HG03039 (cell line): ENCODE measurements around the gene GLCCI1.
A peak's percentile ranks its signal among the peaks of the same experiment; 100 is the strongest.
"Not testable (repeated sequence)": the region's sequence is repeated elsewhere in the genome, so short reads cannot be mapped to it uniquely, and the experiment has no call there.

ENCODE experiments used
- ATAC-seq: cut with Tn5 transposase; IDR thresholded peaks from one replicate; pipeline ENCODE4 v1.9.1; 2021; ENCODE audit warnings: mild to moderate bottlenecking, moderate library complexity; ENCODE audit not compliant: unreplicated experiment

Gene GLCCI1

GRCh38 chr7:8086239-8086638, 117.6 kb downstream of the GLCCI1 start:
- ATAC-seq, result no peak

- no peak for ATAC-seq
Observed at GRCh38 chr7:8089036-8089780, 120.6 kb downstream of the GLCCI1 start.

GRCh38 chr7:8092140-8092539, 123.5 kb downstream of the GLCCI1 start:
- no peak for ATAC-seq

GRCh38 chr7:8094164-8095140, 125.9 kb downstream of the GLCCI1 start:
- no peak for ATAC-seq

- ATAC-seq, result not testable (repeated sequence)
Observed at GRCh38 chr7:8101292-8101691, 132.7 kb downstream of the GLCCI1 start.

GRCh38 chr7:8103282-8103681, 134.7 kb downstream of the GLCCI1 start:
- no peak for ATAC-seq

GRCh38 chr7:8105449-8106095, 137.0 kb downstream of the GLCCI1 start:
- no peak for ATAC-seq

- no peak for ATAC-seq
Observed at GRCh38 chr7:8109196-8110022, 140.8 kb downstream of the GLCCI1 start.

- ATAC-seq, result no peak
Observed at GRCh38 chr7:8111282-8111960, 142.8 kb downstream of the GLCCI1 start.

- ATAC-seq, result no peak
Observed at GRCh38 chr7:8112685-8113084, 144.1 kb downstream of the GLCCI1 start.

GRCh38 chr7:8113184-8113583, 144.6 kb downstream of the GLCCI1 start:
- no peak for ATAC-seq

- no peak for ATAC-seq
Observed at GRCh38 chr7:8114175-8114574, 145.6 kb downstream of the GLCCI1 start.

GRCh38 chr7:8115547-8116402, 147.2 kb downstream of the GLCCI1 start:
- ATAC-seq, result peak; percentile 73

GRCh38 chr7:8117195-8117594, 148.6 kb downstream of the GLCCI1 start:
- ATAC-seq, result no peak

- no peak for ATAC-seq
Observed at GRCh38 chr7:8119262-8119661, 150.7 kb downstream of the GLCCI1 start.

GRCh38 chr7:8120390-8121058, 151.9 kb downstream of the GLCCI1 start:
- no peak for ATAC-seq

GRCh38 chr7:8121243-8121642, 152.6 kb downstream of the GLCCI1 start:
- no peak for ATAC-seq

- peak; percentile 72 for ATAC-seq
Observed at GRCh38 chr7:8125680-8126444, 157.3 kb downstream of the GLCCI1 start.
